ENCODE measurements around the gene PRKAB1. TPM values are rescaled to one million over a fixed set of nuclear protein-coding genes. Genes with fewer than 3 reads are reported as not detected.

PRKAB1 gene
- total RNA-seq, 1 donor = 16.6 TPM

- Histone ChIP-seq H3K4me3 (ENCODE audit: insufficient read depth, low read length) (no peak overlapping the region), H3K36me3 (ENCODE audit: insufficient read depth, low read length) (peaks cover 14% of the 10 kb centered on the region), H4K20me1 (ENCODE audit: insufficient read depth, low read length) (no peaks in the 10 kb centered on the region), H2AFZ (ENCODE audit: low read length) (peak overlapping the region; percentile 57), H3K9me3 (ENCODE audit: low read depth, low read length) (no peaks in the 10 kb centered on the region), H3K27ac (ENCODE audit: low read depth, low read length) (no peak overlapping the region), H3K4me2 (ENCODE audit: insufficient read depth, low read length) (no peak overlapping the region), H3K79me2 (ENCODE audit: insufficient read depth, low read length) (no peaks in the 10 kb centered on the region), H3K4me1 (ENCODE audit: insufficient read depth, low read length) (no peaks in the 10 kb centered on the region), H3K27me3 (ENCODE audit: insufficient read depth, low read length) (no peaks in the 10 kb centered on the region)
- DNase-seq (ENCODE audit: insufficient read length, low spot score, missing footprints) = peak; percentile 62
- TF ChIP-seq CTCF (IDR thresholded peaks at IDR 0.05; ENCODE audit: extremely low read depth, low read depth, low read length) = no peak
Measured at GRCh38 chr12:119725523-119725922, 57.6 kb downstream of the PRKAB1 start.

GRCh38 chr12:119727600-119728443, 59.9 kb downstream of the PRKAB1 start:
- Histone ChIP-seq H3K4me1 (ENCODE audit: insufficient read depth, low read length) (no peaks in the 10 kb centered on the region), H3K27ac (ENCODE audit: low read depth, low read length) (no peak overlapping the region), H3K79me2 (ENCODE audit: insufficient read depth, low read length) (no peaks in the 10 kb centered on the region), H2AFZ (ENCODE audit: low read length) (no peak overlapping the region), H4K20me1 (ENCODE audit: insufficient read depth, low read length) (no peaks in the 10 kb centered on the region), H3K27me3 (ENCODE audit: insufficient read depth, low read length) (no peaks in the 10 kb centered on the region), H3K9me3 (ENCODE audit: low read depth, low read length) (no peaks in the 10 kb centered on the region), H3K4me2 (ENCODE audit: insufficient read depth, low read length) (no peak overlapping the region), H3K36me3 (ENCODE audit: insufficient read depth, low read length) (peaks cover 10% of the 10 kb centered on the region), H3K4me3 (ENCODE audit: insufficient read depth, low read length) (no peak overlapping the region)
- no peak for TF ChIP-seq CTCF (IDR thresholded peaks at IDR 0.05; ENCODE audit: extremely low read depth, low read depth, low read length)
- no peak for DNase-seq (ENCODE audit: insufficient read length, low spot score, missing footprints)

GRCh38 chr12:119728444-119728745, 60.5 kb downstream of the PRKAB1 start:
- Histone ChIP-seq H3K4me3 (ENCODE audit: insufficient read depth, low read length) (no peak overlapping the region), H3K27ac (ENCODE audit: low read depth, low read length) (no peak overlapping the region), H3K79me2 (ENCODE audit: insufficient read depth, low read length) (no peaks in the 10 kb centered on the region), H2AFZ (ENCODE audit: low read length) (no peak overlapping the region), H3K9me3 (ENCODE audit: low read depth, low read length) (no peaks in the 10 kb centered on the region), H3K27me3 (ENCODE audit: insufficient read depth, low read length) (no peaks in the 10 kb centered on the region), H3K36me3 (ENCODE audit: insufficient read depth, low read length) (peaks cover 10% of the 10 kb centered on the region), H3K4me1 (ENCODE audit: insufficient read depth, low read length) (no peaks in the 10 kb centered on the region), H4K20me1 (ENCODE audit: insufficient read depth, low read length) (no peaks in the 10 kb centered on the region), H3K4me2 (ENCODE audit: insufficient read depth, low read length) (no peak overlapping the region)
- no peak for TF ChIP-seq CTCF (IDR thresholded peaks at IDR 0.05; ENCODE audit: extremely low read depth, low read depth, low read length)
- no peak for DNase-seq (ENCODE audit: insufficient read length, low spot score, missing footprints)

GRCh38 chr12:119729871-119730270, 61.9 kb downstream of the PRKAB1 start:
- no peak for TF ChIP-seq CTCF (IDR thresholded peaks at IDR 0.05; ENCODE audit: extremely low read depth, low read depth, low read length)

More at GRCh38 chr12:119729871-119730270, 61.9 kb downstream of the PRKAB1 start:
- H3K27me3 ChIP-seq (ENCODE audit: insufficient read depth, low read length) = no peaks in the 10 kb centered on the region
- H3K4me1 ChIP-seq (ENCODE audit: insufficient read depth, low read length) = no peaks in the 10 kb centered on the region
- H3K4me2 ChIP-seq (ENCODE audit: insufficient read depth, low read length) = no peak overlapping the region
- H3K79me2 ChIP-seq (ENCODE audit: insufficient read depth, low read length) = no peaks in the 10 kb centered on the region
- no peak overlapping the region for H3K4me3 ChIP-seq (ENCODE audit: insufficient read depth, low read length)
- H3K27ac ChIP-seq (ENCODE audit: low read depth, low read length) = no peak overlapping the region
- peaks cover 17% of the 10 kb centered on the region for H3K36me3 ChIP-seq (ENCODE audit: insufficient read depth, low read length)
- no peak for DNase-seq (ENCODE audit: insufficient read length, low spot score, missing footprints)
- H3K9me3 ChIP-seq (ENCODE audit: low read depth, low read length) = no peaks in the 10 kb centered on the region
- H2AFZ ChIP-seq (ENCODE audit: low read length) = no peak overlapping the region
- H4K20me1 ChIP-seq (ENCODE audit: insufficient read depth, low read length) = no peaks in the 10 kb centered on the region

All from osteoblast (primary cell).